ENCODE results near the gene PRICKLE4.

Gene PRICKLE4

GRCh38 chr6:41757931-41758640 lies 22.5 kb upstream of the PRICKLE4 start:
- ATAC-seq: peak; percentile 53
- TF ChIP-seq CSDC2 (CRISPR knock-in tag; IDR thresholded peaks at IDR 0.05) (no peak), ZNF8 (CRISPR knock-in tag; IDR thresholded peaks at IDR 0.05) (no peak), SNAI2 (CRISPR knock-in tag; IDR thresholded peaks at IDR 0.05) (no peak), ZNF565 (CRISPR knock-in tag; conservative IDR thresholded peaks at IDR 0.05; ENCODE audit: low read depth) (no peak), TSHZ2 (CRISPR knock-in tag; IDR thresholded peaks at IDR 0.05) (no peak), TCF4 (CRISPR knock-in tag; IDR thresholded peaks at IDR 0.05; ENCODE audit: borderline replicate concordance) (no peak), ARNTL (CRISPR knock-in tag; IDR thresholded peaks at IDR 0.05; ENCODE audit: borderline replicate concordance, low read depth) (no peak), CSRNP3 (CRISPR knock-in tag; IDR thresholded peaks at IDR 0.05) (no peak), RARB (CRISPR knock-in tag; IDR thresholded peaks at IDR 0.05) (no peak), CREB5 (CRISPR knock-in tag; IDR thresholded peaks at IDR 0.05; ENCODE audit: low read depth) (no peak), ESRRG (CRISPR knock-in tag; IDR thresholded peaks at IDR 0.05) (no peak)

GRCh38 chr6:41758641-41759035 lies 21.9 kb upstream of the PRICKLE4 start:
- ATAC-seq: no peak
- no peak for TF ChIP-seq GLIS3 (CRISPR knock-in tag; IDR thresholded peaks at IDR 0.05)
- TF ChIP-seq ZNF565 (CRISPR knock-in tag; conservative IDR thresholded peaks at IDR 0.05; ENCODE audit: low read depth): no peak
- TF ChIP-seq CSRNP3 (CRISPR knock-in tag; IDR thresholded peaks at IDR 0.05): no peak
- no peak for TF ChIP-seq ZFP3 (CRISPR knock-in tag; IDR thresholded peaks at IDR 0.05)
- no peak for TF ChIP-seq BACH2 (CRISPR knock-in tag; IDR thresholded peaks at IDR 0.05; ENCODE audit: borderline replicate concordance)
- TF ChIP-seq ZC3H10 (CRISPR knock-in tag; IDR thresholded peaks at IDR 0.05): no peak
- TF ChIP-seq PATZ1 (CRISPR knock-in tag; IDR thresholded peaks at IDR 0.05; ENCODE audit: borderline replicate concordance): no peak
- no peak for TF ChIP-seq TSHZ2 (CRISPR knock-in tag; IDR thresholded peaks at IDR 0.05)
- TF ChIP-seq CSDC2 (CRISPR knock-in tag; IDR thresholded peaks at IDR 0.05): no peak
